K562 (cell line): ENCODE results near the gene BMP6. TPM values are rescaled to one million over a fixed set of nuclear protein-coding genes. Genes with fewer than 3 reads are reported as not detected.

Source experiments
- ADNP ChIP-seq: fragments of 200-800 bp; sonication (Bioruptor generic); IDR thresholded peaks from 2 replicates; pipeline ENCODE4 v1.6.1; 2016; ENCODE audit warnings: missing genetic modification characterization, missing compliant biosample characterization
- ATF7 ChIP-seq: fragments of 450-650 bp; IDR thresholded peaks from 2 replicates; pipeline ENCODE4 v1.7.1; 2014; ENCODE audit warnings: mild to moderate bottlenecking, moderate library complexity
- BRF1 ChIP-seq: IDR thresholded peaks from 3 replicates; pipeline ENCODE4 v1.6.1; 2011; ENCODE audit warnings: borderline replicate concordance, mild to moderate bottlenecking; ENCODE audit not compliant: insufficient read length; ENCODE audit errors: extremely low read depth
- GABPB1 ChIP-seq: sonication (generic); formaldehyde crosslinking; IDR thresholded peaks from 2 replicates; pipeline ENCODE4 v1.8.0; 2022; ENCODE audit warnings: mild to moderate bottlenecking, missing genetic modification reagents
- MAZ ChIP-seq, 2 experiments: fragments of 450-650 bp in 1 of 2; sonication (generic) in 1 of 2; formaldehyde crosslinking; IDR thresholded peaks in 1 of 2; conservative IDR thresholded peaks in 1 of 2; 2 replicates each; pipeline versions ENCODE4 v1.4.0 to v1.5.0; 2020; ENCODE audit warnings: mild to moderate bottlenecking in 1 of 2, missing genetic modification reagents in 1 of 2
- NFXL1 ChIP-seq: fragments of 450-650 bp; formaldehyde crosslinking; IDR thresholded peaks from 2 replicates; pipeline ENCODE4 v1.4.0; 2021; ENCODE audit warnings: mild to moderate bottlenecking
- NR2C1 ChIP-seq, 2 experiments: fragments of 450-650 bp; IDR thresholded peaks; 2 replicates each; pipeline ENCODE4 v1.6.1; 2017; ENCODE audit warnings: mild to moderate bottlenecking in 2 of 2, antibody characterized with exemption in 1 of 2, inconsistent platforms in 1 of 2, missing compliant biosample characterization in 1 of 2, missing genetic modification characterization in 1 of 2
- PRPF4 ChIP-seq: fragments of 200-400 bp; formaldehyde crosslinking; IDR thresholded peaks from one replicate; pipeline ENCODE4 v1.6.1; 2017; ENCODE audit warnings: low read length, low read depth, mild to moderate bottlenecking; ENCODE audit not compliant: insufficient read depth, poor library complexity, severe bottlenecking
- SREBF2 ChIP-seq: sonication (generic); formaldehyde crosslinking; IDR thresholded peaks from 2 replicates; pipeline ENCODE4 v1.4.0; 2020; ENCODE audit warnings: mild to moderate bottlenecking, missing genetic modification reagents
- STAT5A ChIP-seq: IDR thresholded peaks from 2 replicates; pipeline ENCODE4 v1.6.1; 2012; ENCODE audit warnings: low read length, inconsistent platforms, borderline replicate concordance
- TFAM ChIP-seq: fragments of 250-450 bp; sonication (Bioruptor Pico); conservative IDR thresholded peaks from 2 replicates; pipeline ENCODE4 v1.5.0; 2021; ENCODE audit warnings: mild to moderate bottlenecking, moderate library complexity
- ZBTB11 ChIP-seq, 3 experiments: fragments of 200-800 bp in 1 of 3; fragments of 250-450 bp in 1 of 3; fragments of 450-650 bp in 1 of 3; sonication (Bioruptor Pico) in 1 of 3; sonication (Bioruptor generic) in 1 of 3; formaldehyde crosslinking in 1 of 3; IDR thresholded peaks; 2 replicates each; pipeline versions ENCODE4 v1.6.1 to v1.8.0; 2016 to 2022; ENCODE audit warnings: mild to moderate bottlenecking in 2 of 3, missing genetic modification characterization in 2 of 3, missing compliant biosample characterization in 1 of 3, moderate library complexity in 1 of 3
- ZBTB2 ChIP-seq: fragments of 450-650 bp; IDR thresholded peaks from 2 replicates; pipeline ENCODE4 v1.6.1; 2016; ENCODE audit warnings: antibody characterized with exemption
- ZNF134 ChIP-seq: fragments of 250-450 bp; sonication (Bioruptor Pico); conservative IDR thresholded peaks from 2 replicates; pipeline ENCODE4 v1.4.0; 2020
- ZNF175 ChIP-seq: fragments of 200-800 bp; sonication (Bioruptor generic); IDR thresholded peaks from 2 replicates; pipeline ENCODE4 v1.6.1; 2016; ENCODE audit warnings: low read depth, mild to moderate bottlenecking, missing genetic modification characterization, missing compliant biosample characterization
- ZNF445 ChIP-seq: fragments of 250-450 bp; sonication (Bioruptor Pico); IDR thresholded peaks from 2 replicates; pipeline ENCODE4 v1.4.0; 2020; ENCODE audit warnings: low read depth, mild to moderate bottlenecking, moderate library complexity
- ZNF561 ChIP-seq: fragments of 450-650 bp; formaldehyde crosslinking; conservative IDR thresholded peaks from 2 replicates; pipeline ENCODE4 v1.4.0; 2020; ENCODE audit warnings: mild to moderate bottlenecking, moderate library complexity
- ZNF586 ChIP-seq: fragments of 450-650 bp; formaldehyde crosslinking; conservative IDR thresholded peaks from 2 replicates; pipeline ENCODE4 v1.4.0; 2020; ENCODE audit warnings: mild to moderate bottlenecking, moderate library complexity
- ZNF639 ChIP-seq, 2 experiments: fragments of 200-800 bp in 1 of 2; sonication (Bioruptor generic) in 1 of 2; sonication (generic) in 1 of 2; formaldehyde crosslinking in 1 of 2; IDR thresholded peaks in 1 of 2; conservative IDR thresholded peaks in 1 of 2; 2 replicates each; pipeline versions ENCODE4 v1.5.0 to v1.6.1; 2016 to 2020; ENCODE audit warnings: missing compliant biosample characterization in 1 of 2, missing genetic modification characterization in 1 of 2, missing genetic modification reagents in 1 of 2
- ZNF644 ChIP-seq: fragments of 200-800 bp; sonication (Bioruptor generic); IDR thresholded peaks from 2 replicates; pipeline ENCODE4 v1.6.1; 2016; ENCODE audit warnings: low read depth, missing genetic modification characterization, missing compliant biosample characterization
- ZNF668 ChIP-seq: fragments of 250-450 bp; sonication (Bioruptor Pico); IDR thresholded peaks from 2 replicates; pipeline ENCODE4 v1.8.0; 2022; ENCODE audit warnings: mild to moderate bottlenecking, inconsistent platforms
- polyA plus RNA-seq, 8 experiments: library from polyadenylated mRNA; depleted of rRNA in 4 of 8; stranded (reverse) in 5 of 8; unstranded in 3 of 8; fragments of >200 nt; fragmentation: Nextera tagmentation in 2 of 8; fragmentation: Illumina TruSeq in 1 of 8; extraction: Ambion mirVana in 2 of 8; extraction: Trizol in 1 of 8; gene quantifications; 2 replicates each; pipeline versions ENCODE4 v1.2.1 to v1.2.3, GENCODE V29; 2011 to 2014; ENCODE audit warnings: inconsistent platforms in 1 of 8, missing spikeins in 1 of 8
- total RNA-seq, 7 experiments: library from RNA; depleted of rRNA in 6 of 7; stranded (reverse); fragments of >200 nt in 6 of 7; fragmentation: Illumina TruSeq in 2 of 7; extraction: Trizol in 2 of 7; gene quantifications; 2 replicates each; pipeline versions ENCODE4 v1.2.1 to v1.2.3, GENCODE V29; 2011 to 2021; ENCODE audit warnings: low replicate concordance in 1 of 7

The BMP6 gene
- total and polyA plus RNA-seq, 9 of the 15 experiments (the other 6 are each of a cell fraction or from before 2014, with no cell fraction given): 0.01 to 0.13 (median 0.06) TPM; not detected in 3

GRCh38 chr6:7912736-7913517 is 187.0 kb downstream of the BMP6 start (continued):
- TF ChIP-seq ZBTB11 (CRISPR knock-in tag; IDR thresholded peaks at IDR 0.05): no peak
- no peak for TF ChIP-seq ADNP (tag)
- TF ChIP-seq ZNF134 (CRISPR knock-in tag): no peak
- no peak for TF ChIP-seq SREBF2 (CRISPR knock-in tag)
- TF ChIP-seq ATF7: peak; percentile 34; the same call in 1 of the 2 replicates
- TF ChIP-seq TFAM (CRISPR knock-in tag): no peak
- no peak for TF ChIP-seq ZNF586 (CRISPR knock-in tag)
- TF ChIP-seq ZNF175: no peak
- TF ChIP-seq ZNF644 (tag): no peak
- peak; percentile 60 to 88; a peak in 2 of 4 replicates for TF ChIP-seq MAZ (CRISPR knock-in tag; conservative IDR thresholded peaks at IDR 0.05 in 1 of 2, IDR thresholded peaks at IDR 0.05 in 1 of 2)
- TF ChIP-seq STAT5A: peak; percentile 78
- TF ChIP-seq PRPF4: no peak
- no peak for TF ChIP-seq NFXL1
- TF ChIP-seq NR2C1 (IDR thresholded peaks at IDR 0.05): no peak
- TF ChIP-seq NR2C1 (tag; IDR thresholded peaks at IDR 0.05): no peak
- no peak for TF ChIP-seq ZNF668 (CRISPR knock-in tag)
- no peak for TF ChIP-seq GABPB1 (CRISPR knock-in tag)
- TF ChIP-seq BRF1: no peak
- no peak for TF ChIP-seq ZNF639 (CRISPR knock-in tag; conservative IDR thresholded peaks at IDR 0.05 in 1 of 2, IDR thresholded peaks at IDR 0.05 in 1 of 2)
- no peak for TF ChIP-seq ZBTB2
- no peak for TF ChIP-seq ZNF445 (CRISPR knock-in tag)
- no peak for TF ChIP-seq ZNF561 (CRISPR knock-in tag)
